GM18907 (cell line): ENCODE data around the gene OSBPL3.

ENCODE experiments used
- ATAC-seq: cut with Tn5 transposase; IDR thresholded peaks from one replicate; pipeline ENCODE4 v1.9.1; 2021; ENCODE audit warnings: mild to moderate bottlenecking, moderate library complexity; ENCODE audit not compliant: unreplicated experiment

Gene OSBPL3

DNA sequence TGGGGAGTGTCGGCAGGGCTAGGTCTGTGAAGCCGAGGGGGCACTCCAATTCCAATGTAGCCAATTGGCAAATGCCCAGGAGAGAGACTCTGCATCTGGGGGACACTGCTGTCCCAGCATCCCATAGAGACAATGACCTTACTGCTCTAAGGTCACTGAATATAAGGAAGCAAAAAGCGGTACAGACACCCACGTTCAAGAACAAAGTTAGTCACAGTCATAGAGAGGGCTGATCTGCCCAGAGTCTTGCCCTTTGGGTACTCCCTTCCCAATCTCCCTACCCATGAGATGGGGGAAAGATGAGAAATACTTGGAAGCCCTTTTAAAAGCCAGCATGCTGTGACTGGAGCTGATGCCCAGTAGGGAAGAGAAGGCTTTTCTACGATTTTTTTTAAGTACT is 146.4 kb downstream of the OSBPL3 start:
- no peak for ATAC-seq

DNA sequence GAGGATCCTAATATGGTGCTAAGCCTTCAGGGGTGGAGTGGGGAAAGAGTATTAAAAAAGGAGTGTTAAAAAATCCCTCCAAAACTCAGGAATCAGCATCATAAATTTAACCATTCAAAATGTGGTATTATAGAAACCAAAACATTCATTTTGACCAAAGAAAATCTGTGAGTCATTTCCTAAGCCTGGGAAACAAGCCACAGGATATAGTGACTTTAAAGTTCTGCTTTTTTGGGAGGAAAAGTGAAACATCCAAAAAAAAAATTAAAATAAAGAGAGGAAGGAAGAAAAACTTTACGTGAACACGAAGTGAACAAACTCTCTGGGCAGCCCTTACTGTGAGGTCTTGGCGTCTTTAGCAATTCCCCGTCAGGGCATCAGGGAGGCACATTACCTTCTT is 148.7 kb downstream of the OSBPL3 start:
- no peak for ATAC-seq

DNA sequence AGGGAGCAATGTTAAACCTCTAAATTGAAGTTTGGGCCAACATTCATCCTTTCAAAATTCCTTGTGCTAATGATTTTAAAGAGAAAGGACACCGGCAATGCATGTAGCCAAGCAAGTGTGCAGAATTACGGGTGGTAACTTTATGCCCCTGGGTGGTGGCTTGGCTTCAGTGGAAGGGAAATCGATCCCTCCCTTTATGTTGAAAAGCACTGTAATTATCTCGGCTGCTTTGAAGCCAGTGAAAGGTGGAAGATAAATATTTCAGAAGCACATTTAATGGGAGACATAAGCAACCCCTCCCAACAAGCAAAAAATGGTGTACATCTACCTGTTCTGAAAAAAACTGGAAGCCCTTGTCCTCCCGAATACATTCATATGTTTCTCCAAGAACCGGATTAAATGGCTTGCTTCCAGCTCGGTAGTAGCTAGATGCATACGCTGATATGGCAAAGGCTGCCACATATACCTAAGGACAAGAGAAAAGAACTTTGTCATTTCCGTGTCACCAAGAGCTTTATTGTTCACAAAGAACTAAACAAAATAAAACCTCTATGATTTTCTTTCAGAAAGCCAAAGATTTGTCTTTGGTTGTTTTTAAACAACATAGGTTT is 149.4 kb downstream of the OSBPL3 start:
- no peak for ATAC-seq

- ATAC-seq, result no peak
Observed at GRCh38 chr7:24829787-24830186, 150.2 kb downstream of the OSBPL3 start.

DNA sequence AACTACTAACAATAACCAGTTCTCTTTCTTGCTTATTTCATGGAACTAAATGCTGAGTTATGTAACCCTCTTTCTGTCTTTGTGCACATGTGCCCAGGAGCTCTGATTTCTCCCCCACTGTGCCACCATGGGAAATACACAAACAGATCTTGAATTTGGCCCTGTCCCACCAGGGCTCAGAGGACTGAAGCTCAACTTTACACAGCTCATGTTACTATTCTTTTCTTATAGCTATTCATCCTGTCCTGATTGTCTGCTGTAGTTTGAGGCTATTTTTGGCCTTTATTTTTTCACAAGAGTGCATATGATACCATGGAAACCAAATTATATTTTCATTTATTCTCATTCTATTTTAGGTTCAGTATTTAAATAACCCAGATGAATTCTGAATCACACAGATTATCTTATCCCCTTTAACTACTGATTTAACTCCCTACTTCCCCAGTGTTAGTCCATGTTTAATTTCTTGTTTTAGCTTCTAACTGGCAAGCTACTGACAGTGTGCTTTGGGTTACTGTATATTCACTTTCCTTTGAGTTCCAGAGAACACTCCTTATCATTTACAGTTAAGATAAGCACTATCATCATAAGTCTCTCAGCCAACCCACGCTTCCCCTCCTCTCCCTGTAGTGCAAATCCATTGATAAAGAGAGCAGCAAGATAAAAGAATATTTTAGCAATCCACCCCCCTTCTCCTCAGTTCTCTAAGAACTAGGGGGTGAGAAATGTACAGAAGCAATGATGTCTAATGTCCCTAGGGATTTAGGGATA is 150.9 kb downstream of the OSBPL3 start:
- no peak for ATAC-seq

DNA sequence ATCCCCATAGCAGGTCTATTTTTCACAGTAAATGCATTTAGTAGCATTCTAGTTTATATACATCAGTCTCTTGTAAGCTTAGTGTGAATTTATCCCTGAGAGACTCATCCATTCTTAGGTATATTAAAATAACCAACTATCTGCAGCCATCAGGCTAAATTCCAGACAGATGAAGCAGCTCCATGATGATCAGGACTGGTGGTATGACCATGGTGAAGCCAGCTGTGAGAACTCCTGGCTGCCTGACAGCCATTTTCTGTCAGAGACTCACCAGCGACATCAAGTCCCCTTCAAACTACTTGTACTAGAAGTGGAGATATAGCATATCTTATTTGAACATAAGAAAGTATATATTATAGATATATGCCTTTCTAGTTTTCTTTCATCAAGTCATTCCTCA is 152.4 kb downstream of the OSBPL3 start:
- no peak for ATAC-seq

- ATAC-seq, result no peak
Observed at GRCh38 chr7:24827027-24827426, 153.0 kb downstream of the OSBPL3 start.

DNA sequence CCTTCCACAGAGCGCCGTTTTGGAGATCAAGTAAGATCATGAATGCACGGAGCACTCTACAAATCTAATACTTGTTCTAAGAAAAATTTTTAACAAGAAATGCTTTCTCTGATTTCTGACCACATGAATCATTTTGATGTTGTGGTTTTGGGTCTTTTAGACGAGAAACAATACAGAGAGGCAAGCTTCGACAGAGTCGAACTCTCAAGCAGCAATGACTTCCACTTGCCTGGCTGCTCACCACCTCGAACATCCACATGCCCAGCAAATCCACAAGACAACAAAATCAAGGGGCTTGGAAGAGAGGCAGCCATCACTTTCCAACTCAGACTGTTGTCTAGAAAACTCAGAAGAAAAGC is 153.3 kb downstream of the OSBPL3 start:
- no peak for ATAC-seq

DNA sequence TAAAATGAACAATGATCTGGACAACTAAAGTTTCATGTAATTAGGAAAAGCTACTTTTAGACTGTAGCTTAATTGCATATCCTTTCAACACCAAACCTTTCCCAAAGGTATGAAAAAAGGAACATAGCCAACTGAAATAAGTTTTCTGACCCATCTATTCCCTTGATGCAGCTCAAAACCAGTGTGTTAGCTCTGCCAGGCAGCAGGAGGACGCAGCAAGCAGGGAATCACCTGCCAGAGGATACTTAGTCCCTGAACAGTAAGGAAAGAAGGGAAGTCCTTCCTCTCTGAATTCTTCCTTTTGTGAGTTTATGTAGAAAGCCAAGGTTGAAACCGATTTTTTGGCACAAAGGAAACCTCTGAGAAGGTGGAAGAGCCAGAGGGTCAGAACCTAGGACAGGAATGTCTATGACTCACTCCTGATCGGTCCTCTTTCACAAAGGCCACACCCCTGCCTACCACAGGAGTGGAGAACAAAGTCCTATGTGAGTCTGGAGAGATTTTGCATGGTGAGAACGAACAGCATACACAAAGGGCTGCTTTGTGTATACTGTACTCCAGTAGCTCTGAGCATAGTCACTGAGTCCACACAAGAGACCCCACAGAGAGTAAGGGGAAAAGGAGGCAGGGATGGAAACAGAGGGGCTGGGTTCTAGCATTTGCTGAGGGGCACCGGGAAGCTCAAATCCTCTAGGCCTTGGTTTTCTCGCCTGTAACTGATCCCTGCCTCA is 153.9 kb downstream of the OSBPL3 start:
- no peak for ATAC-seq

DNA sequence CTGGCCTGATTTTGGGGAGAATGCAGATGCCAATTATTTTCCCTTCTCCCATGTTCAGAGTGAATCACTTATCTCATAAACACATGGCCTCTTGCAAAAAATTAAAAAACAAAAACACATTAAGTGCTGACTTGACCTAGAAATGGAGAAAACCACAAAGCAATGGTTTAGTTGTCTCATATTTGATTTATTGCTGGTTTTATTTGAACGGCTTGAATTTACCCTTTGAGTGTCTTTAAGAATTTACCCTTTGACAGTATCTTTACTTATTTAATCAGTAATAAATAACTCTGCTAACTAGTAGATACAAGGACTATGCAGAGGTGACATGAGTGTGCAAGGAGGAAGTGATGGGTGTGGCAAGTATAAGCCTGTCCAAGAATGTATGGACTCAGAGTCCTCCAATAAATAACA is 154.6 kb downstream of the OSBPL3 start:
- ATAC-seq, result no peak

GRCh38 chr7:24824896-24825295 is 155.1 kb downstream of the OSBPL3 start:
- ATAC-seq, result no peak

DNA sequence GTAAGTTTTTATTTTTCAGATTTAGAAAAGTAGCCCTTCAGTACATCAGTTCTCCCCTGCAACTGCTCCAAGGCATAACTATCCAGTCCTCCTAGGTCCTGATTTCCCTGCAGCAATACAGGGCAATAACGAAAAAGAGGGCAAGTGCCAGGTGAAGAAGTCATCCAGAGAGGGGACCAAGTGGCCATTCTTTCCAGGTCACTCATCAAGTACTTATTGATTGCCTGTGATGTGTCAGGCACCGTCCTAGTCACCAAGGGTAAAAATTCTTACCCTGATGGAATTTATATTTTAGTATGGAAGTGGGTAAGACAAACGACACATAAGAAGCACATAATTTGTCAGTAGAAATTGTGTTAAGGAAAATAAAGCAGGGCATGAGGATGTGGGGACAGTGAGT is 155.6 kb downstream of the OSBPL3 start:
- no peak for ATAC-seq

DNA sequence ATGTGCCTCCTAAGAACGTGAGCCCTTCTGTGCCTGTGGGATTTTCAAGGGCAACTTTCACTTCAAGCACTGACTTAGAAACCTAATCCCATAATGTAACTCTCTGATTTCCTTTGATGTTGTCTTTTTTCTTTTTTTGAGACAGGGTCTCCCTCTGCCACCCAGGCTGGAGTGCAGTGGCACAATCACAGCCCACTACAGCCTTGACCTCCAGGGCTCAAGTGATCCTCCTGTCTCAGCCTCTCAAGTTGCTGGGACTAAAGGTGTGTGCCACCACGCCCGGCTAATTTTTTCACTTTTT is 158.3 kb downstream of the OSBPL3 start:
- ATAC-seq, result no peak

DNA sequence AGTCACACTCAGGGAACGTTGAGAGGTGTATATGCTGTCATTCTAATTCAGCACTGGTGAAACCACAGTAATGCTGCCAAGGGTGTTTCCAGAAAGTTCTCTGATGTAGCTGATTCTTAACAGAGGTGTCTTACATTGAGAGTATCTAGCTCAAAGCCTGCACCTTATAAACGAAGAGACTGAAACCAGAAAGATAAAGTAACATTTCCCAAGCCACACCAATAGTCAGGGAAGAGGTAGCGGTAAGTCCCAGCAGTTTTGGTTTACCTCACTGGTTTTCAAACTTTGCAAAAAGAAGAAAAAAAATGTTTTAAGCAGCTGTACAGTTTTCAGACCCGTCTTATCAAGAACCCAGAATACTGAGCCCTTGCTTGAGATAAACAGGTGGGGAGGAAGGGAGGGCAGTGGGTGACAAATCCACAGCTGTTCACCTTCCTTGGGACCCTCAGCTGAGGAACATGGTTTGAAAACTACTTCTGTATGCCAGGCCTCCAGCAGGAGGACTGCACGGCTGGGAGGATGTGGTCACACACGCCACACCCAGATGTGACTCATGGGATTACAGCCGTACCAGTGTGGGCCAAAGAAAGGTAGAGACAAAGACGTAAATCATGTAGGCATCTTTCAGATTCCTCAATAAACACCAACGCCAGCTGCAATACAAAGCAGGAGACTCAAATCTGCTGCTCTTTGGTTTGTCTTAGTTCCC is 158.8 kb downstream of the OSBPL3 start:
- ATAC-seq, result peak; percentile 86

GRCh38 chr7:24820730-24821044 is 159.3 kb downstream of the OSBPL3 start:
- no peak for ATAC-seq

DNA sequence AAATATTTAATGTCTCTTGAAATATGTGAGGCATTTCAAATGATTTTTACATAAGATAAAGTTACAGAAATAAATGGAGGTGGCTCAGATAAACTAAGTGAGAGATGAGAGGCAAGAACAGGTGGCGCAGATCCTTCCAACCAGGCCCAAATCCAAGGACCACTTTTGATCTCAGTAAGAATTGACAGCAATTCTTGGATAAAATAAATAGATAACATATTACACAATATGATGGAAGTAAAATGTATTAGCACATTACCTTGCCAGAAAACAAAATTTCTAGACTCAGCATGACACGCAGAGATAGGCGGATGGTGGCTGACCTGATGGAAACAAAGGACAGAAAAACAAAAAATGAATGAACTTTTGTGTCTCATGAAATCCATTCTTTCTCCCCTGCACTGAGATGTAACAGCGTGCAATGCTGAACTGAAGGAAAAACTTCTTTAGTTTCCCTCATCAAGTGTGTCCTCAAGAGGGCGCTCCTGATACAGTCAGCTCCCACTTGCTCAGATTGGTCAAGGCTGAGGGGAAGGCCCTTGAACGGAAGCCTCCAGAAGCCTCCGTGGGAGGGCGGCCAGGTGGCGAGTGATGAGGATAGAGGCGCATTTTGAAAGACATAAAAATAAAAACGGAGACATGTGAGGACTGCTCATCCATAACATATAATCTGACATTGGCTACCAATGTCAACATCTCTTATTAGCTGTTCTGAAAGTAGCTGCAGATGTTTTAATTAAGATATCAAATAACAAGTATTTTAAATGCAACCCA is 159.9 kb downstream of the OSBPL3 start:
- ATAC-seq, result peak; percentile 60

GRCh38 chr7:24817339-24817738 is 162.6 kb downstream of the OSBPL3 start:
- ATAC-seq, result no peak

- no peak for ATAC-seq
Observed at GRCh38 chr7:24816868-24817267, 163.1 kb downstream of the OSBPL3 start.

DNA sequence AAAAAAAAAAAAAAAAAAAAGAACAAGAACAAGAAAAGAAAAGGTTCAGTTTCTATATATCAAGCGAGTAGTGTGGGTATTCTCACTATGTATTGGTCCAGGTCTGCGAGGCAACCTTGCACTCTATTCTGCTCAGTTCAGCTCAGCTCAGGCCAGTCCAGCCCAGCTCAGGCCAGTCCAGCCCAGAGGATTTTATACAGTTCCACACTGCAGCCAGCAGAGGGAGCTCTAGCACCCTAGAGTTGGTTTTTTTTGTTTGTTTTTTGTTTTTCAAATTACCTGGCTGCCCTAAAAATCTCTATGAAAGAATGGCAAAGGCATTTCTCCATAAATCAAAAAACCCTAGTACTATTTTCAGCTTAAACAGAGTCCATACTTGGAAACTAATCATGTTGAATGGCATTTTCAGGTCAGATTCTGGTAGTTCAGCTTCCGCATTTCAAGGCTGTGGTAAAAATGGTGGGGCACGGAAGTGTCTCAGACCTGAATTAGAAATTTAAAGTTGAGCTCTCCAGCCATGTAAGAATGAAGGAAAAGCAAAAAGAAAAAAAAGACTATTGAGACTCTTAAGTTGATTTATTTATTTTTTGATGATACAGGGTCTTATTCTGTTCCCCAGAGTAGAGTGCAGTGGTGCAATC is 167.6 kb downstream of the OSBPL3 start:
- ATAC-seq, result no peak

- ATAC-seq, result no peak
Observed at GRCh38 chr7:24808518-24808917, 171.5 kb downstream of the OSBPL3 start.

GRCh38 chr7:24802300-24802699 is 177.7 kb downstream of the OSBPL3 start:
- ATAC-seq, result no peak
